ENCODE results near the gene ASAP2.
A peak's percentile ranks its signal among the peaks of the same experiment; 100 is the strongest.

ASAP2 gene

DNA sequence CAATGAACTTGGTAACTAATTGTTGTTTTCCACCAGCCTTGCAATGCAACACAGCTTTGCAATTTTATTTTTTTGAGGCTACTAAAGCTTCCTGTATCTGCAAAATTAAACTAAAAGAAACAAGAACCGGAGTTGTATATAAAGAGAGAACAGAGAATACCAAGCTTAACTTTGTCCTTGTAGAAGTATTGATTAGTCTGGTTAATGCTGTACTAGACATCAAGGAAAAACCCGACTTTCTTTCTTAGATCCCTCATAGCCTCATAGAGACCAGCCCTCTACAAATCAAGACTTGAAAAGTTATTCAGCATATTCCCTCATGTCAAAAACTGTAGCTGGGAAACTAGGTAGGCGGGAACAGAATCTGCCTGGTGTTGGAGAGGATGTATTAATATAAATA is 1.7 kb upstream of the ASAP2 start:
- H3K27ac ChIP-seq, result no peak overlapping the region
- DNase-seq (ENCODE audit: low read depth, low spot score), result no peak
- TF ChIP-seq EZH2 (IDR thresholded peaks at IDR 0.05) (no peak), POLR2AphosphoS5 (IDR thresholded peaks at IDR 0.05; ENCODE audit: borderline replicate concordance, low read depth, low read length) (no peak), FOXP2 (optimal IDR thresholded peaks at IDR 0.05; ENCODE audit: control extremely low read depth, extremely low read length, insufficient read depth) (no peak)
- no peaks in the 10 kb centered on the region for H3K9me3 ChIP-seq (ENCODE audit: low read depth, low read length)
- H3K36me3 ChIP-seq (ENCODE audit: insufficient read depth, low read length), result no peaks in the 10 kb centered on the region
- no peak overlapping the region for H3K9ac ChIP-seq (ENCODE audit: insufficient read length)
- H3K4me3 ChIP-seq, result no peak overlapping the region

DNA sequence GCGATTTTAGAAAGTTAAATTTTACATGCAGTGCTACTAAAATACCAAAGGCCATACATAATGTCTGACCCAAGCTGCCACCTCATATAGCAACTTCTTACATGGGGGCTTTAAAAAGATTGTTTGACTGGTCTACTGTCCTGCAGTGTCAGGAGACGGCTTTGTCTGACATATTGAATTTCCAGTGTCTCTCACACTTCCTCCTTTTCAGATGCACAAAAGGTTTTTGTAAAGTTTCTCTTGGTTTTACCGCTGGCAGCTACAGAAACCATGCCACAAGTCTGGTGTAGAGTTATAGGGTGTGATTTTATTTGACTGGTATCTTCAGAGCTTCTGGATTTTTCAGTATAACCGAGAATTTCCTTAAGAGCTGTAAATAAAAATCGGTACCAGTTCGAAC is 1.1 kb upstream of the ASAP2 start:
- no peaks in the 10 kb centered on the region for H3K36me3 ChIP-seq (ENCODE audit: insufficient read depth, low read length)
- no peak overlapping the region for H3K27ac ChIP-seq
- H3K4me3 ChIP-seq, result peak overlapping the region; percentile 89
- DNase-seq (ENCODE audit: low read depth, low spot score), result no peak
- no peaks in the 10 kb centered on the region for H3K9me3 ChIP-seq (ENCODE audit: low read depth, low read length)
- TF ChIP-seq POLR2AphosphoS5 (IDR thresholded peaks at IDR 0.05; ENCODE audit: borderline replicate concordance, low read depth, low read length) (no peak), EZH2 (IDR thresholded peaks at IDR 0.05) (no peak), FOXP2 (optimal IDR thresholded peaks at IDR 0.05; ENCODE audit: control extremely low read depth, extremely low read length, insufficient read depth) (no peak)
- peak overlapping the region; percentile 76 for H3K9ac ChIP-seq (ENCODE audit: insufficient read length)

DNA sequence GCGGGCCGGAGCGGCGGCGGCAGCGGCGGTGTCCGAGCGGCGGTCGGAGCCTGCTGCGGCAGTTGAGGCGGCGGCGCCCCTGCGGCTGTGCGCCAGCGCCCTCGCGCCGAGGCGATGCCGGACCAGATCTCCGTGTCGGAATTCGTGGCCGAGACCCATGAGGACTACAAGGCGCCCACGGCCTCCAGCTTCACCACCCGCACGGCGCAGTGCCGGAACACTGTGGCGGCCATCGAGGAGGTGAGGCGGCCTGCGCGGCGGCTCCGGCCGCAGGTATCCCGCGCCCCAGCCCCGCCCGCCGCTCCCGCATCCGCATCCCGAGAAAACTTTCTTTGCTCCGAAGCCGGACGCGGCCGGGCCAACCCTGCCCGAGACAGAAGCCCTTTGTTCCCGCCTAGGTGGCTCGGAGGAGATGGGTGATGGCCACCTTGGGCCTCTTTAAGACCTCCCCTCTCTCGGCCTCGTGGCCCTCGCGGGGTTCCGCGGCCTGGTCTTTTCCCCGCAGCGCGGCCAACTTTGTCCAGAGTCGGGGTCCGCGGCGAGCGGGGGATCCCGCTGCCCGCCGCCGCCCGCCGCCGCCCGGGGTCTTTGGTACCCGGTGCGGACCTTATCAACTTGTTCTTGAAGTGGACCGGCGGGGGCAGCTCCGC is 504 bp downstream of the ASAP2 start:
- Histone ChIP-seq H3K4me3 (peak overlapping the region; percentile 96), H3K9ac (ENCODE audit: insufficient read length) (peak overlapping the region; percentile 79), H3K27ac (no peak overlapping the region), H3K36me3 (ENCODE audit: insufficient read depth, low read length) (no peaks in the 10 kb centered on the region), H3K9me3 (ENCODE audit: low read depth, low read length) (no peaks in the 10 kb centered on the region)
- no peak for DNase-seq (ENCODE audit: low read depth, low spot score)
- no peak for TF ChIP-seq FOXP2 (optimal IDR thresholded peaks at IDR 0.05; ENCODE audit: control extremely low read depth, extremely low read length, insufficient read depth)
- no peak for TF ChIP-seq EZH2 (IDR thresholded peaks at IDR 0.05)
- TF ChIP-seq POLR2AphosphoS5 (IDR thresholded peaks at IDR 0.05; ENCODE audit: borderline replicate concordance, low read depth, low read length), result no peak

DNA sequence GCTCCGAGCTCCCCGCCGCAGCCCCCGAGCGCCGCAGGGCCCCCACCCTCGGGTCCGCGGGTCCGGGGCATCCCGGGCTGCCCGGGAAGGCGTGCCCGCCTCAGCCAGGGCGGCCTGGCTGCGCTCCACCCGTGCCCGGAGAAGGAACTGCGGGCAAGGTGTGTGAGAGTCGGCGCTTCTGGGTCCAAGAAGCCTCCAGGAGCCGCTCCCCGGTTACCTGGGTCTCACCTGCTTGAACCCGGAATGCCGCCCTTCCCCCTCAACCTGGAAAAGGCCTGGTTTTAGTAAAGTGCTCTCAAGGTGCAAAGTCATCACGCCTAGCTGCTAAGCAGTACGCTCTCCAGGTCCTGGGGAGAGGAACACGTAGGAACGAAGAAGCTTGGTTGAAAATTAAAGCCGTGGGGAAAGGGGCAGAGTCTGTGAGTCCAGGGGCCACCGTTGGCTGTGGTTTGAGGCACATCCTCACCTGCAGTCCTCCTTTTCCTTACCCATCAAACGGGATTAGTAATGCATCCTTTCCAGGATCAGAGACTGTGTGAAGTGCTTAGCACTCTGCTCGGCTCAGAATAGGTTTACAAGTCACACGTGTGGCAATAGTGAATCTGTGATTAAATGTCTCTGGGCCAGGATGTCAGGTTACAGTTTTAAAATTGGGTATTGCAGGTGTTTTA is 1.2 kb downstream of the ASAP2 start:
- Histone ChIP-seq H3K36me3 (ENCODE audit: insufficient read depth, low read length) (no peaks in the 10 kb centered on the region), H3K4me3 (peak overlapping the region; percentile 96), H3K27ac (no peak overlapping the region), H3K9me3 (ENCODE audit: low read depth, low read length) (no peaks in the 10 kb centered on the region), H3K9ac (ENCODE audit: insufficient read length) (peak overlapping the region; percentile 79)
- no peak for DNase-seq (ENCODE audit: low read depth, low spot score)
- no peak for TF ChIP-seq EZH2 (IDR thresholded peaks at IDR 0.05)

DNA sequence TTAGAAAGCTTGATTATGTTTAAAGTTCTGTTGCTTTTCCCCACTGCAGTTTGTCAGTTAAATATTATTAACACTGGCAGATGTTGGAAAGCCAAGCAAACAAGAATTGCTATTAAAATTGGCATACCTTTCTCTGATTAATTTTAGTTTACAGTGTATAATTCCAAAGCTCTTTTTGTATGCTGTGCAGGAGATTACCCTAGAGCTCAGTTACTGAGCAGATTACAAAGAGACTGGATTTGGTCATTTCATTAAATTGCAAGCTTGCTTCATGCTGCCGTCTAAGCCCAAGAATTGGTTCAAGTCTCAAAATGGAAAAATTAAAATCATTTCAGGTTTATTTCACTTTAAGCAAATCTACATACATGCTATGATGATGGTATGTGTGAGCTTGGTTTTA is 2.3 kb downstream of the ASAP2 start:
- Histone ChIP-seq H3K9me3 (ENCODE audit: low read depth, low read length) (no peaks in the 10 kb centered on the region), H3K27ac (no peak overlapping the region), H3K4me3 (peak overlapping the region; percentile 58), H3K36me3 (ENCODE audit: insufficient read depth, low read length) (no peaks in the 10 kb centered on the region), H3K9ac (ENCODE audit: insufficient read length) (no peak overlapping the region)
- DNase-seq (ENCODE audit: low read depth, low spot score), result no peak
- TF ChIP-seq EZH2 (IDR thresholded peaks at IDR 0.05) (no peak), FOXP2 (optimal IDR thresholded peaks at IDR 0.05; ENCODE audit: control extremely low read depth, extremely low read length, insufficient read depth) (no peak), POLR2AphosphoS5 (IDR thresholded peaks at IDR 0.05; ENCODE audit: borderline replicate concordance, low read depth, low read length) (no peak)

DNA sequence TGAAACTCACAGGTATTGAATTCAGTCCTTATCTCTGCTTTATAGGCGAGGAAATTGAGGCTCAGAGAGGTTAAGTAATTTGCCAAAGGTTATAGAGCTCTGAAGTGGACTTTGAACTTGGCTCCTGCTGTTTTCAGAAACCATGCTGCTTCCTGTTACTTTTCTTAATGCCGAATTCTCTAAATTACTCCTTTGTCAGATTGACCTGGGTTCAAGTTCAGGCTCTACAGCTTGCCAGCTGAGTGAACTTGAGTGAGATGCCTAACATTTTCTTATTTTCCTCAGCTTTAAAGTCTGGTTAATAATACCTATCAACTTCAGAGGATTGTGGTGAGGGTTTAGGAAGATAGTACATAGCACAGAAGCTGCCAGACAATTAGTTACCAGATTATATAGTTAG is 3.4 kb downstream of the ASAP2 start:
- H3K27ac ChIP-seq, result no peak overlapping the region
- TF ChIP-seq FOXP2 (optimal IDR thresholded peaks at IDR 0.05; ENCODE audit: control extremely low read depth, extremely low read length, insufficient read depth) (no peak), EZH2 (IDR thresholded peaks at IDR 0.05) (no peak), POLR2AphosphoS5 (IDR thresholded peaks at IDR 0.05; ENCODE audit: borderline replicate concordance, low read depth, low read length) (no peak)
- H3K36me3 ChIP-seq (ENCODE audit: insufficient read depth, low read length), result no peaks in the 10 kb centered on the region
- H3K9me3 ChIP-seq (ENCODE audit: low read depth, low read length), result no peaks in the 10 kb centered on the region
- no peak overlapping the region for H3K9ac ChIP-seq (ENCODE audit: insufficient read length)
- DNase-seq (ENCODE audit: low read depth, low spot score), result no peak
- no peak overlapping the region for H3K4me3 ChIP-seq

DNA sequence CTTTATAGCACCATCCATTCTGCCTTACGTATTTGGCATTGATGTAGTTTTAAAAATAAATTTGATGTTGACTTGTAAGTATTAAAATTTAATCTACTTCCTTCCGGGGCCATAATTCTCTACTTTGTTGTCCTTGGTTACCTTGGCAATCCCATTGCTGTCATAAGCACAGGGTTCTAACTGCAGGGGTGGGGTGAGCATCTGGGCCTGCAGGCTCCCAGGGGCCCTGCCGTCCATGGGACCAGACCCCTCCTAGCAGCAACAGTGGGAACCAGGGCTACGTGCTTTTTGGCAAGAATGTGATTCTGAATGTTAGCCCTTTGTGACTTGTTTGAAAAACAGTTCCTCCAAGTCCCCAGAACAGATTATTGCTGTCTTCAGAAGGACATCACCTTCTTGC is 4.9 kb downstream of the ASAP2 start:
- Histone ChIP-seq H3K27ac (no peak overlapping the region), H3K9me3 (ENCODE audit: low read depth, low read length) (no peaks in the 10 kb centered on the region), H3K4me3 (peak overlapping the region; percentile 26; the same call in 1 of the 2 replicates), H3K36me3 (ENCODE audit: insufficient read depth, low read length) (no peaks in the 10 kb centered on the region), H3K9ac (ENCODE audit: insufficient read length) (no peak overlapping the region)
- no peak for DNase-seq (ENCODE audit: low read depth, low spot score)
- no peak for TF ChIP-seq FOXP2 (optimal IDR thresholded peaks at IDR 0.05; ENCODE audit: control extremely low read depth, extremely low read length, insufficient read depth)
- no peak for TF ChIP-seq EZH2 (IDR thresholded peaks at IDR 0.05)
- no peak for TF ChIP-seq POLR2AphosphoS5 (IDR thresholded peaks at IDR 0.05; ENCODE audit: borderline replicate concordance, low read depth, low read length)

DNA sequence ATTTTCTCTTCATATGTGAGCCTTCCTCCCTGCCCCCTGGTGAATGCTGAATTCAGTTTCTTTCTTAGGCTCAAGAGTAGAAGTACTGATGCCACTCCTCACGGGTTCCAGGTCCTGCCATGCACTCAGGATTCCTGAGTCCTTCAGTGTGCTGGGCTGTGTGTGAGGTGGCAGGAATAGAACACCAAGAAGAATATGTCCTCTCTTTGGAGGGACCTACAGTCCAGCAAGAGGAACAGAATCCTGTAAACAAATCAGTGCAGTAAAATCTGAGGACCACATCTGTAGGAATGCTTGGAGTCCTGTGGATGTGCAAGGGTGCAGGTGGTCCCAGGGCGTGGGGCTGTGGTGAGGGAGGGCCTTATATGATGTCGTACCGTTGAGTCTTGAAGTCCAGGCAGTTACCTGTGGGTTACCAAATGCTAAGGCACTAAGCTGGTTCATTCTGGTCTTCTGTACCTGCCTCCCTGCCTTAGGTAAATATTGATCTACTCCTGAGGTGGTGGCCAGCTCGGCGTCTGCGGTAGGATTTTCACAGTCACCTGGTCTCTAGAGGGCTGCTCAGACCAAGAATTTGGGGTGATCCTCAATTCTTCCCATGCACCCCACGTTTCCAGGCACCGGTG is 5.5 kb downstream of the ASAP2 start:
- Histone ChIP-seq H3K27ac (no peak overlapping the region), H3K4me3 (no peak overlapping the region), H3K9me3 (ENCODE audit: low read depth, low read length) (no peaks in the 10 kb centered on the region), H3K36me3 (ENCODE audit: insufficient read depth, low read length) (no peaks in the 10 kb centered on the region), H3K9ac (ENCODE audit: insufficient read length) (no peak overlapping the region)
- DNase-seq (ENCODE audit: low read depth, low spot score), result no peak
- TF ChIP-seq EZH2 (IDR thresholded peaks at IDR 0.05), result no peak
- TF ChIP-seq POLR2AphosphoS5 (IDR thresholded peaks at IDR 0.05; ENCODE audit: borderline replicate concordance, low read depth, low read length), result no peak
- no peak for TF ChIP-seq FOXP2 (optimal IDR thresholded peaks at IDR 0.05; ENCODE audit: control extremely low read depth, extremely low read length, insufficient read depth)

Measured in SK-N-MC (cell line).